Glomerular visceral epithelial cell (primary cell): ENCODE data around the gene DLG2.
"Not testable (repeated sequence)": the region's sequence is repeated elsewhere in the genome, so short reads cannot be mapped to it uniquely, and the experiment has no call there.

Experiments
- DNase-seq: peaks from one replicate; pipeline ENCODE4 v3.0.0-alpha.2; 2016; ENCODE audit errors: extremely low spot score

The DLG2 gene

GRCh38 chr11:85316967-85317366 is 310.2 kb downstream of the DLG2 start:
- no peak for DNase-seq

GRCh38 chr11:85313741-85314140 is 313.4 kb downstream of the DLG2 start:
- DNase-seq, result no peak

- DNase-seq, result no peak
Measured at GRCh38 chr11:85310479-85310878, 316.7 kb downstream of the DLG2 start.

- no peak for DNase-seq
Measured at GRCh38 chr11:85307366-85307765, 319.8 kb downstream of the DLG2 start.

GRCh38 chr11:85301895-85302678 is 325.1 kb downstream of the DLG2 start:
- no peak for DNase-seq

GRCh38 chr11:85299258-85299942 is 327.7 kb downstream of the DLG2 start:
- DNase-seq, result no peak

- no peak for DNase-seq
Measured at GRCh38 chr11:85295694-85296271, 331.4 kb downstream of the DLG2 start.

- DNase-seq, result no peak
Measured at GRCh38 chr11:85281550-85281949, 345.6 kb downstream of the DLG2 start.

- DNase-seq, result no peak
Measured at GRCh38 chr11:85279267-85279666, 347.9 kb downstream of the DLG2 start.

GRCh38 chr11:85277693-85278092 is 349.5 kb downstream of the DLG2 start:
- no peak for DNase-seq

- DNase-seq, result no peak
Measured at GRCh38 chr11:85276332-85276731, 350.8 kb downstream of the DLG2 start.

- not testable (repeated sequence) for DNase-seq
Measured at GRCh38 chr11:85270315-85270714, 356.8 kb downstream of the DLG2 start.

- DNase-seq, result no peak
Measured at GRCh38 chr11:85269109-85269508, 358.0 kb downstream of the DLG2 start.

GRCh38 chr11:85266646-85267045 is 360.5 kb downstream of the DLG2 start:
- no peak for DNase-seq

GRCh38 chr11:85263328-85263727 is 363.8 kb downstream of the DLG2 start:
- DNase-seq, result no peak

GRCh38 chr11:85257837-85258236 is 369.3 kb downstream of the DLG2 start:
- DNase-seq, result no peak

GRCh38 chr11:85256433-85256832 is 370.7 kb downstream of the DLG2 start:
- DNase-seq, result no peak

- no peak for DNase-seq
Measured at GRCh38 chr11:85249482-85249881, 377.7 kb downstream of the DLG2 start.

GRCh38 chr11:85247797-85248196 is 379.3 kb downstream of the DLG2 start:
- no peak for DNase-seq

- DNase-seq, result no peak
Measured at GRCh38 chr11:85238906-85239305, 388.2 kb downstream of the DLG2 start.

- DNase-seq, result not testable (repeated sequence)
Measured at GRCh38 chr11:85238038-85238437, 389.1 kb downstream of the DLG2 start.

GRCh38 chr11:85236211-85236610 is 390.9 kb downstream of the DLG2 start:
- no peak for DNase-seq

- DNase-seq, result no peak
Measured at GRCh38 chr11:85232559-85232958, 394.6 kb downstream of the DLG2 start.
